HepG2 (cell line): Measurements from ENCODE around the gene STAMBPL1. TPM values are rescaled to one million over a fixed set of nuclear protein-coding genes. Genes with fewer than 3 reads are reported as not detected.
A peak's percentile ranks its signal among the peaks of the same experiment; 100 is the strongest.

Experiments
- ARID4A ChIP-seq: sonication (generic); formaldehyde crosslinking; IDR thresholded peaks from 2 replicates; pipeline ENCODE4 v1.5.0; 2020; ENCODE audit warnings: mild to moderate bottlenecking, missing genetic modification reagents, borderline replicate concordance
- CHD4 ChIP-seq: fragments of 200-600 bp; sonication (generic); IDR thresholded peaks from 2 replicates; pipeline ENCODE4 v1.7.0; 2017; ENCODE audit warnings: mild to moderate bottlenecking, low read length, borderline replicate concordance
- ESRRA ChIP-seq: sonication (generic); formaldehyde crosslinking; IDR thresholded peaks from 2 replicates; pipeline ENCODE4 v1.5.1; 2020; ENCODE audit warnings: mild to moderate bottlenecking, low read depth, missing genetic modification reagents
- FUBP1 ChIP-seq: sonication (generic); formaldehyde crosslinking; IDR thresholded peaks from 2 replicates; pipeline ENCODE4 v1.5.1; 2020; ENCODE audit warnings: missing genetic modification reagents, mild to moderate bottlenecking, borderline replicate concordance
- HMG20A ChIP-seq: IDR thresholded peaks from 2 replicates; pipeline ENCODE4 v1.6.1; 2016; ENCODE audit warnings: borderline replicate concordance
- HOXD1 ChIP-seq: sonication (generic); formaldehyde crosslinking; IDR thresholded peaks from 2 replicates; pipeline ENCODE4 v1.5.0; 2020; ENCODE audit warnings: missing genetic modification reagents
- IKZF4 ChIP-seq: sonication (generic); formaldehyde crosslinking; IDR thresholded peaks from 2 replicates; pipeline ENCODE4 v1.5.1; 2020; ENCODE audit warnings: borderline replicate concordance, mild to moderate bottlenecking, low read depth, missing genetic modification reagents; ENCODE audit errors: not compliant biosample characterization
- IKZF5 ChIP-seq: IDR thresholded peaks from 2 replicates; pipeline ENCODE4 v1.6.1; 2018; ENCODE audit warnings: missing genetic modification reagents, mild to moderate bottlenecking, missing compliant biosample characterization
- IRX3 ChIP-seq: sonication (generic); formaldehyde crosslinking; IDR thresholded peaks from 2 replicates; pipeline ENCODE4 v1.8.1; 2023; ENCODE audit warnings: mild to moderate bottlenecking, low read depth, missing genetic modification reagents, borderline replicate concordance
- NBN ChIP-seq: fragments of 450-650 bp; conservative IDR thresholded peaks from 2 replicates; pipeline ENCODE4 v1.6.1; 2017
- ZBTB46 ChIP-seq: sonication (generic); formaldehyde crosslinking; IDR thresholded peaks from 2 replicates; pipeline ENCODE4 v1.4.0; 2020; ENCODE audit warnings: mild to moderate bottlenecking, missing genetic modification reagents, borderline replicate concordance
- ZNF124 ChIP-seq: sonication (generic); formaldehyde crosslinking; IDR thresholded peaks from 2 replicates; pipeline ENCODE4 v1.4.0; 2020; ENCODE audit warnings: missing genetic modification reagents
- ZNF143 ChIP-seq: sonication (generic); formaldehyde crosslinking; IDR thresholded peaks from 2 replicates; pipeline ENCODE4 v1.4.0; 2020; ENCODE audit warnings: missing genetic modification reagents
- ZNF207 ChIP-seq: fragments of 450-650 bp; IDR thresholded peaks from 2 replicates; pipeline ENCODE4 v1.6.1; 2016; ENCODE audit warnings: antibody characterized with exemption, borderline replicate concordance
- ZNF841 ChIP-seq: sonication (generic); formaldehyde crosslinking; IDR thresholded peaks from 2 replicates; pipeline ENCODE4 v1.8.1; 2023; ENCODE audit warnings: missing genetic modification reagents, borderline replicate concordance
- ZXDC ChIP-seq: sonication (generic); formaldehyde crosslinking; IDR thresholded peaks from 2 replicates; pipeline ENCODE4 v1.5.0; 2020; ENCODE audit warnings: mild to moderate bottlenecking, missing genetic modification reagents
- polyA plus RNA-seq, 8 experiments: library from polyadenylated mRNA; depleted of rRNA in 3 of 8; stranded (reverse) in 7 of 8; unstranded in 1 of 8; fragments of >200 nt; fragmentation: Illumina TruSeq in 4 of 8; extraction: Trizol in 4 of 8; gene quantifications; 2 replicates each; pipeline versions ENCODE4 v1.2.1 to v1.2.3, GENCODE V29; 2011 to 2016; ENCODE audit warnings: low read depth in 4 of 8, missing spikeins in 1 of 8, mixed read lengths in 1 of 8; ENCODE audit not compliant: insufficient read depth in 1 of 8
- total RNA-seq, 5 experiments: library from RNA; depleted of rRNA; stranded (reverse); fragments of >200 nt; fragmentation: Illumina TruSeq; extraction: Trizol; gene quantifications; 2 replicates each; pipeline ENCODE4 v1.2.3, GENCODE V29; 2016; ENCODE audit warnings: low read depth in 1 of 5

Gene STAMBPL1
- total and polyA plus RNA-seq, 2 of the 13 experiments (the other 11 are each of a cell fraction or from before 2014, with no cell fraction given): 1.4 to 1.5 TPM

GRCh38 chr10:88880282-88881076, 434 bp downstream of the STAMBPL1 start (continued):
- no peak for TF ChIP-seq ZNF207
- TF ChIP-seq ZXDC: no peak
- TF ChIP-seq ZNF841 (CRISPR knock-in tag): no peak
- no peak for TF ChIP-seq NBN
- no peak for TF ChIP-seq IKZF5 (CRISPR knock-in tag)
- peak; percentile 70; the same call in 1 of the 2 replicates for TF ChIP-seq ARID4A (CRISPR knock-in tag)
- TF ChIP-seq HMG20A: no peak
- TF ChIP-seq FUBP1 (CRISPR knock-in tag): no peak
- no peak for TF ChIP-seq ZNF143 (CRISPR knock-in tag)
- no peak for TF ChIP-seq CHD4
- TF ChIP-seq ZBTB46: no peak
- no peak for TF ChIP-seq ZNF124 (CRISPR knock-in tag)
- peak; percentile 68 for TF ChIP-seq IKZF4 (CRISPR knock-in tag)
- TF ChIP-seq IRX3 (CRISPR knock-in tag): 0 out of 2 replicates have a peak, but pooled peaks have one; percentile 57
- TF ChIP-seq ESRRA: 0 out of 2 replicates have a peak, but pooled peaks have one; percentile 54
- 0 out of 2 replicates have a peak, but pooled peaks have one; percentile 40 for TF ChIP-seq HOXD1 (CRISPR knock-in tag)
